NT2/D1 (cell line): ENCODE measurements around the gene ARMCX1.

Experiments
- YY1 ChIP-seq: IDR thresholded peaks from 2 replicates; pipeline ENCODE4 v1.6.1; 2011; ENCODE audit not compliant: insufficient read length, insufficient read depth
- ZNF274 ChIP-seq: IDR thresholded peaks from 2 replicates; pipeline ENCODE4 v1.6.1; 2011; ENCODE audit warnings: mild to moderate bottlenecking, low read depth, low read length

DNA sequence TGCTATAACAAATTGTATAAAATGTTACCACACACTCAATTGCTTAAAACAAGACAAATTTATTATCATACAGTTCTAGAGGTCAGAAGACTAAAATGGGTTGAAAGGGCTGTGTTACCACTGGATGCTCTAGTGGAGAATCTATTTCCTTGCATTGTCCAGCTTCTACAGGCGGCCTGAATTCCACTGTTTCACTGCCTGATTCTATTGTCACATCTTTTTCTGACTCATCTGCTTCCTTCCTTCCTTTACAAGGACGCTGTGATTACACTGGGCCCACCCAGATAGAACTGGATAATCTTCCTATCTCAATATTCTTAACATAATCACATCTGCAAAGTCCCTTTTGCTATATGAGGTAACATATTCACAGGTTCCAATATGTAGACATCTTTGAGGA is 19.4 kb upstream of the ARMCX1 start:
- TF ChIP-seq ZNF274 (no peak), YY1 (no peak)
